Suprapubic skin (tissue), 4 donors: ENCODE measurements around the gene SIGLEC9. TPM values are rescaled to one million over a fixed set of nuclear protein-coding genes. Genes with fewer than 3 reads are reported as not detected.
A peak's percentile ranks its signal among the peaks of the same experiment; 100 is the strongest.

ENCODE experiments used
- DNase-seq, 2 donors: peaks; one replicate each; pipeline ENCODE4 v3.0.0-alpha.2; 2019; ENCODE audit warnings: low spot score in 2 of 2
- H3K27ac ChIP-seq: fragments of 200-600 bp; sonication (generic); one replicate; pipeline ENCODE4 v1.5.1; 2019
- H3K27me3 ChIP-seq: fragments of 200-600 bp; sonication (generic); one replicate; pipeline ENCODE4 v1.5.1; 2019
- H3K36me3 ChIP-seq: fragments of 200-600 bp; sonication (generic); one replicate; pipeline ENCODE4 v1.5.1; 2019
- H3K4me1 ChIP-seq: fragments of 200-600 bp; sonication (generic); one replicate; pipeline ENCODE4 v1.5.1; 2019
- H3K4me3 ChIP-seq: fragments of 200-600 bp; sonication (generic); one replicate; pipeline ENCODE4 v1.5.1; 2019; ENCODE audit warnings: mild to moderate bottlenecking
- H3K9me3 ChIP-seq: fragments of 200-600 bp; sonication (generic); one replicate; pipeline ENCODE4 v1.5.1; 2019
- CTCF ChIP-seq, 2 donors: fragments of 200-600 bp in 1 of 2; fragments of 450-650 bp in 1 of 2; sonication (generic) in 1 of 2; IDR thresholded peaks; one replicate each; pipeline ENCODE4 v1.5.1; 2016 to 2019; ENCODE audit warnings: antibody characterized with exemption in 2 of 2, mild to moderate bottlenecking in 1 of 2, moderate library complexity in 1 of 2
- EP300 ChIP-seq: sonication (generic); formaldehyde crosslinking; IDR thresholded peaks from one replicate; pipeline ENCODE4 v1.6.1; 2017; ENCODE audit warnings: antibody characterized with exemption
- POLR2A ChIP-seq, 2 donors: fragments of 450-650 bp; IDR thresholded peaks; one replicate each; pipeline ENCODE4 v1.6.1; 2017; ENCODE audit warnings: antibody characterized with exemption in 2 of 2, mild to moderate bottlenecking in 2 of 2, moderate library complexity in 2 of 2
- POLR2AphosphoS5 ChIP-seq, 3 donors: sonication (generic); formaldehyde crosslinking; IDR thresholded peaks; one replicate each; pipeline ENCODE4 v1.6.1; 2017; ENCODE audit warnings: antibody characterized with exemption in 3 of 3
- WGBS: methylation state at CpG from one replicate; pipeline ENCODE4 v1.1.5; 2018; 5-methylcytosine and 5-hydroxymethylcytosine counted together
- total RNA-seq, 4 donors: library from RNA; depleted of rRNA; stranded (reverse); fragments of >200 nt; gene quantifications; one replicate each; pipeline ENCODE4 v1.1.0, GENCODE V29; 2016

Gene SIGLEC9
- total RNA-seq, 4 donors from 2014 or later: 0.68 to 1.3 (median 0.83) TPM; not detected in 1

GRCh38 chr19:51100601-51101000 lies 24.1 kb upstream of the SIGLEC9 start:
- no peaks in the 10 kb centered on the region for H3K27me3 ChIP-seq
- H3K27ac ChIP-seq: no peak overlapping the region
- WGBS: 75% methylated on average over 3 of the region's 3 CpGs
- TF ChIP-seq POLR2AphosphoS5 (IDR thresholded peaks at IDR 0.05) (no peak), EP300 (no peak), POLR2A (IDR thresholded peaks at IDR 0.05) (no peak), CTCF (IDR thresholded peaks at IDR 0.05) (no peak)
- H3K36me3 ChIP-seq: peaks cover 50% of the 10 kb centered on the region
- H3K4me1 ChIP-seq: peaks cover 21% of the 10 kb centered on the region
- no peaks in the 10 kb centered on the region for H3K9me3 ChIP-seq
- no peak for DNase-seq
- no peak overlapping the region for H3K4me3 ChIP-seq

GRCh38 chr19:51101171-51101865 lies 23.4 kb upstream of the SIGLEC9 start:
- no peak for DNase-seq

GRCh38 chr19:51102991-51103390 lies 21.7 kb upstream of the SIGLEC9 start:
- Histone ChIP-seq H3K27me3 (no peaks in the 10 kb centered on the region), H3K27ac (no peak overlapping the region), H3K36me3 (peaks cover 46% of the 10 kb centered on the region), H3K4me1 (peaks cover 26% of the 10 kb centered on the region), H3K4me3 (no peak overlapping the region), H3K9me3 (no peaks in the 10 kb centered on the region)
- TF ChIP-seq POLR2A (IDR thresholded peaks at IDR 0.05) (no peak), EP300 (no peak), CTCF (IDR thresholded peaks at IDR 0.05) (no peak), POLR2AphosphoS5 (IDR thresholded peaks at IDR 0.05) (no peak)
- WGBS: 76% methylated on average over 7 of the region's 7 CpGs
- DNase-seq: no peak

More at GRCh38 chr19:51101171-51101865, 23.4 kb upstream of the SIGLEC9 start:
- Histone ChIP-seq H3K4me1 (peaks cover 21% of the 10 kb centered on the region), H3K4me3 (no peak overlapping the region), H3K9me3 (no peaks in the 10 kb centered on the region), H3K27me3 (no peaks in the 10 kb centered on the region), H3K36me3 (peaks cover 50% of the 10 kb centered on the region), H3K27ac (no peak overlapping the region)
- TF ChIP-seq EP300 (no peak), CTCF (IDR thresholded peaks at IDR 0.05) (no peak), POLR2AphosphoS5 (IDR thresholded peaks at IDR 0.05) (no peak), POLR2A (IDR thresholded peaks at IDR 0.05) (no peak)
- WGBS: 59% methylated on average over 5 of the region's 5 CpGs

GRCh38 chr19:51103926-51104341 lies 20.8 kb upstream of the SIGLEC9 start:
- Histone ChIP-seq H3K9me3 (no peaks in the 10 kb centered on the region), H3K36me3 (peaks cover 40% of the 10 kb centered on the region), H3K4me3 (no peak overlapping the region), H3K4me1 (peaks cover 30% of the 10 kb centered on the region), H3K27me3 (no peaks in the 10 kb centered on the region), H3K27ac (no peak overlapping the region)
- no peak for DNase-seq
- 92% methylated on average over 21 of the region's 49 CpGs for WGBS
- TF ChIP-seq CTCF (IDR thresholded peaks at IDR 0.05): no peak
- TF ChIP-seq POLR2AphosphoS5 (IDR thresholded peaks at IDR 0.05): no peak
- no peak for TF ChIP-seq EP300
- TF ChIP-seq POLR2A (IDR thresholded peaks at IDR 0.05): no peak

- no peaks in the 10 kb centered on the region for H3K9me3 ChIP-seq
- WGBS: 14% methylated on average over 18 of the region's 18 CpGs
- peaks cover 22% of the 10 kb centered on the region for H3K4me1 ChIP-seq
- no peaks in the 10 kb centered on the region for H3K27me3 ChIP-seq
- TF ChIP-seq POLR2AphosphoS5 (IDR thresholded peaks at IDR 0.05) (no peak), CTCF (IDR thresholded peaks at IDR 0.05) (no peak), POLR2A (IDR thresholded peaks at IDR 0.05) (no peak), EP300 (no peak)
- H3K36me3 ChIP-seq: peaks cover 22% of the 10 kb centered on the region
- peak in 1 of 2 donors; percentile 75 for DNase-seq
- H3K27ac ChIP-seq: peak overlapping the region; percentile 74
- H3K4me3 ChIP-seq: peak overlapping the region; percentile 84
Observed at GRCh38 chr19:51107406-51108065, 17.2 kb upstream of the SIGLEC9 start.
